ENCODE data around the gene NHP2. TPM values are rescaled to one million over a fixed set of nuclear protein-coding genes. Genes with fewer than 3 reads are reported as not detected.

NHP2 gene
- polyA plus RNA-seq, 1 donor from 2014 or later: 227 TPM

DNA sequence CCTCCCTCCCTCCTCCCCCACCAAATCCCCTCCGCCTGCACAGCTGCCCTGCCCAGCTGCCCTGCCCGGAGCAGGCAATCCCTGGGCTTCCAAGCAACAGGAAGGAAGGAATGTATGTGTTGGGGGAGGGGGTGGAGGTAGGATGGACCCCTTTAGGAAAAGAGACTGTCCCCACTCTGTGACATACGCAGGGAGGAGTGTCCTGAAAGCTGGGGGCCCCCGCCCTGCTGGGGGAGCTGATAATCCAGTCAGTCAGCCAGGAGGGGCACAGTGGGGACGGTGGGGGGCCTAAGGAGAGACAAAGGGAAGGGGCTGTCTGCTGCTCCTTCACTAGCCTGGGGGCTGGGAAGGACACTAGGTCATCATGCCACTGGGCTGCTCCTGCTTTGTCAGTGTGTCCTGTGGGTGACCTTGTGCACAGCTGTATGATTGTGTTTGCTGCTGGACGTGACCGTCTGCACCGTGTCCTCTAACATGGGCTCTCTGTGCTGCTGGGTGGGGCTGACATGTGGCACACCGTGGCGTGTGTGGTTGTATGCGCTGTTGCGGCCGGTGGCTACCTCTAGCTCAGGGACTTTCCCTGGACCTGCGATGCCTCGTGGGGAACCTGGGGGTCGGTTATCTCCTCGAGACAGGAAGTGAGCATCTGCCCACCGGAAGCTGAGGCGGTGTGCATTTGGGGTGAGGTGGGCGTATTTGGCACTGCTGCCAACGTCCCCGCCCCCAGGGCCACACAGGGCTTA, 37.4 kb downstream of the NHP2 start:
- Mint-ChIP-seq H3K27me3 (peaks cover 4% of the 10 kb centered on the region), H3K4me3 (peak overlapping the region; percentile 80 to 96 (median 92)), H3K36me3 (peaks cover 2% of the 10 kb centered on the region), H3K9me3 (no peaks in the 10 kb centered on the region), H3K27ac (peak overlapping the region; percentile 90 to 99 (median 97)), H3K4me1 (peaks cover 30 to 36% (median 31%) of the 10 kb centered on the region in 3 donors)

GRCh38 chr5:178115814-178116142, 37.9 kb downstream of the NHP2 start:
- Mint-ChIP-seq H3K4me1 (peaks cover 25 to 33% (median 32%) of the 10 kb centered on the region in 3 donors), H3K27ac (peak overlapping the region; percentile 90 to 99 (median 97)), H3K36me3 (peaks cover 1% of the 10 kb centered on the region), H3K4me3 (peak overlapping the region; percentile 80 to 98 (median 93)), H3K9me3 (no peaks in the 10 kb centered on the region), H3K27me3 (peaks cover 3% of the 10 kb centered on the region)

DNA sequence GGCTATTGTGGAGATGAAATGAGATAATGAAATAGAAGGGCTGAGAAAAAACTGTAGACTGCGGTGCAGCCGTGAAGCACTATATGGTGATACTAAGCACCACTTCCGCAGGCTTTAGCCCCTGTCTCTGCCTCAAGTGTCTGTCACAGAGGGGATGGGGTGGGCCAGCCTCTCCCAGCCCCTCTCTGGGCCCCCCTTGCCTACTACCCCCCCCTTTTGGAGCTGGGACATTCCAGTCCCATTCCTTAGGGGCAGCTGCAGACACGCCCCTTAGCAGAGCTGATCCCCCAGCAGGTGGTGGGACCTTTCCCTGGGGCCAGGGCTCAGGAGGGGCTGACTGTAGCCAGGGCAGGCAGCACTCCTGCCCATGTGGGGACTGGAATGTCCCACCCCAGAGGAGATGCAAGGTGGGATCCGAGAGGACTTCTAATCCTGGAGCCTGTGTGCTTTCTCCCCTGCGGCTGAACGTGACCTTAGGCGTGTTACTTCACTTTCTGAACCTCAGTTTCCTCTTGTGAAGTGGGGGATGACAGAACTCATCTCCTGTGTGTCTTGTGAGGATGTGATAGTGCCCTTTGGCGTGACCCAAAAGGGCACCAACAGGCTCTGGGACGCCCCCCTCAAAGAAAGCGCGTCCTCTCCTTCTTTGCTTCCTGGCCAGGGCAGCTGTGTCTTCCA, 38.4 kb downstream of the NHP2 start:
- Mint-ChIP-seq H3K27ac (peak overlapping the region; percentile 90 to 99 (median 97)), H3K4me3 (peak overlapping the region; percentile 80 to 98 (median 93)), H3K36me3 (no peaks in the 10 kb centered on the region), H3K27me3 (peaks cover 2% of the 10 kb centered on the region), H3K9me3 (no peaks in the 10 kb centered on the region), H3K4me1 (peaks cover 23 to 36% (median 32%) of the 10 kb centered on the region in 3 donors)

GRCh38 chr5:178114325-178115135, 39.2 kb downstream of the NHP2 start:
- Mint-ChIP-seq H3K27ac (peak overlapping the region; percentile 90 to 99 (median 97)), H3K9me3 (no peaks in the 10 kb centered on the region), H3K36me3 (no peaks in the 10 kb centered on the region), H3K4me3 (peak overlapping the region; percentile 80 to 98 (median 93)), H3K4me1 (peaks cover 23 to 37% (median 30%) of the 10 kb centered on the region in 3 donors), H3K27me3 (peaks cover 2% of the 10 kb centered on the region)

DNA sequence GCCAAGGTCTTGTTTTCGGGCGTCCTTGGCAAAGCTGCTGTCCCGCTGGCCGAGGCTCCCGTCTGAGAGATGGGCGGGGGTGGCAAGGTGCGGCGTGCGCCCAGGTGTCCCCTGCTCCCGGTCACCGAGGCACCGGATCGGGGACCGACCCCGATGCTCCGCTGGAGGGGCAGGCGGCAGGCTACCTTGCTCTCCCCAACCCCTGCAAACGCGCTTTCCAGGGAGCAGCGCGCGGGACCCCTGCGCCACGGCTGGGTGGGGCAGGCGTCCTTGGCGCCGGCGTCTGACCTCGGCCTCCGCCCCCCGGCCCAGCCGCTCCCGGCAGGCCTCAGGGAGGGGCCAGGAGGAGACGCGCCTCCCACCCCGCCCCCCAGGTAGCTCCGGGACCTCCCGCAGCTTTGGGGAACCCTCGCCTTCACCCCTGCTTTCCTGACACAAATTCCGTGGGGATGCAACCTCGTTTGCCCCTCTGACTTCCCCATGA, 39.8 kb downstream of the NHP2 start:
- Mint-ChIP-seq H3K4me3 (peak overlapping the region; percentile 80 to 98 (median 93)), H3K9me3 (no peaks in the 10 kb centered on the region), H3K4me1 (peaks cover 23 to 36% (median 27%) of the 10 kb centered on the region in 3 donors), H3K27me3 (peaks cover 1% of the 10 kb centered on the region), H3K27ac (peak overlapping the region; percentile 90 to 99 (median 97)), H3K36me3 (no peaks in the 10 kb centered on the region)

DNA sequence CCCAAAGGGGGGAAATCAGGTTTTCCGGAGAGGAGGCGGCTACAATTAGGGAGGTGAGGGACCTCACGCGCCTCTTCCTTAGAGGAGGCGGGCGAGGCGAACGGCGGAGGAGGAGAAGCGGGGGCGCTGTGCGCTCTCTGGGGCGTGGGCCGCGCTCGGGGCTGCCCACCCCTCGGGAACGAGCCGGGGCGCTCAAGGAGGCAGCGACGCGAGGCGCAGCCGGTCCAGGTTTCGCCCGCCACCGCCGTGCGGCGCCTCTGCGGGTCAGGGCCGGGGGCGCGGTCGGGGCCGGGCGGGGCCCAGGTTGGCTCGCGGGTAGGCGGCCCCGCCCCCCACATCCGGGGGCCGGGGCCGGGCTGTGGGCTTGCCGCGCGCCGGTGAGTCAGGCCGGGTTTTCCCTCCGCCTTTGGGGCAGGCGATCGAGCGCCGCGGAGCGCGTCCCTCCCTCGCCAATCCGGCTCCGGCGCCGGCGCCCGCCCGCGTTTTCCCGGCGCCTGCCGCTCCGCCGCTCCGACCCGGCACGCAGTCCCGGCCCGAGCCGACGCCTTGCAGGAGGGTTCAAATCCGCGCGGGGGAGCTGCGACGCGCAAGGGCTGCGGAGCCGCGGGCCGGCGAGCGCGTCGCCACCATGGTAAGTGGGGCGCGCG, 40.4 kb downstream of the NHP2 start, which contains the start of gene N4BP3:
Gene N4BP3 (plus strand): TSS at position 392 of the 647 bp plus-strand sequence. CDS start 6,052 bp downstream, outside the sequence.
- Mint-ChIP-seq H3K36me3 (no peaks in the 10 kb centered on the region), H3K27me3 (no peaks in the 10 kb centered on the region), H3K27ac (peak within 1 kb of the TSS; percentile 90 to 99 (median 97)), H3K4me1 (peaks cover 23 to 39% (median 33%) of the 10 kb centered on the region in 3 donors), H3K9me3 (no peaks in the 10 kb centered on the region), H3K4me3 (peak within 1 kb of the TSS; percentile 90 to 98 (median 94))

DNA sequence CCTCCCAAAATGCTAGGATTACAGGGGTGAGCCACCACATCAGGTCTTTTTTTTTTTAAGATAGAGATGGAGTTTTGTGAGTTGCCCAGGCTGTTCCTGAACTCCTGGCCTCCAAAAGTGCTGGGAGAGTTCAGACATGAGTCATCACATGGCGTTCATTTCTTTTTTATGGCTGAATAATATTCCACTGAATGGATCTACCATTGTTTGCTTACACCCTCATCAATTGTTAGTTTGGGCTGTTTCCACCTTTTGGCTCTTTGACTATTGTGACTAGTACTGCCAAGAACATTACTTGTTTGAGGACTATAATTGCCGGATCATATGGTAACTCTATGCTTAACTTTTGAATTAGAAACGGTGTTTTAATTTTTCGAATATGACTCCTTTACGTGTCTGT, 41.1 kb downstream of the NHP2 start:
- Mint-ChIP-seq H3K9me3 (no peaks in the 10 kb centered on the region), H3K36me3 (no peaks in the 10 kb centered on the region), H3K4me1 (peaks cover 23 to 41% (median 35%) of the 10 kb centered on the region in 3 donors), H3K27me3 (no peaks in the 10 kb centered on the region), H3K4me3 (peak overlapping the region; percentile 85 to 95 (median 92)), H3K27ac (peak overlapping the region; percentile 87 to 91 (median 90))

DNA sequence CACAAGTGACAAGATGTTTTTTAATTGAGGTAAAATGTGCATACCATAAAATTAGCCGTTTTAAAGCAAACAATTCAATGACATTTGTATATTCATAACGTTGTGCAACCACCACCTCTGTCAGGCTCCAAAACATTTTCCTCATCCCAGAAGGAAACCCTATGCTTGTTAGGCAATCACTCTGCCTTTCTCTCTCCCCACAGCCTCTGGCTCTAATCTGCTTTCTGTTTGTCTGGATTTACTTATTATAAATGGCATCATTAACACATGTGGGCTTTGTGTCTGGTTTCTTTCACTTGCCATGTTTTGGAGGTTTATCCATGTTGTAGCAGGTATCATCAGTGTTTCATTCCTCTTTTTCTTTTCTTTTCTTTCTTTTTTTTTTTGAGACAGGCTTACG, 41.8 kb downstream of the NHP2 start:
- Mint-ChIP-seq H3K4me1 (peaks cover 23 to 41% (median 33%) of the 10 kb centered on the region in 3 donors), H3K27ac (peak overlapping the region in 1 of 3 donors; percentile 87), H3K4me3 (peak overlapping the region in 2 of 4 donors; percentile 68 to 92), H3K27me3 (no peaks in the 10 kb centered on the region), H3K36me3 (no peaks in the 10 kb centered on the region), H3K9me3 (no peaks in the 10 kb centered on the region)

GRCh38 chr5:178110511-178110910, 43.2 kb downstream of the NHP2 start:
- H3K27ac Mint-ChIP-seq: peak overlapping the region in 1 of 3 donors; percentile 74
- peak overlapping the region in 2 of 4 donors; percentile 31 to 69 for H3K4me3 Mint-ChIP-seq
- H3K4me1 Mint-ChIP-seq: peaks cover 16 to 40% (median 28%) of the 10 kb centered on the region in 3 donors
- no peaks in the 10 kb centered on the region for H3K36me3 Mint-ChIP-seq
- no peaks in the 10 kb centered on the region for H3K9me3 Mint-ChIP-seq
- no peaks in the 10 kb centered on the region for H3K27me3 Mint-ChIP-seq

GRCh38 chr5:178108966-178109365, 44.7 kb downstream of the NHP2 start:
- Mint-ChIP-seq H3K36me3 (no peaks in the 10 kb centered on the region), H3K4me3 (peak overlapping the region in 2 of 4 donors; percentile 33 to 56), H3K4me1 (peaks cover 10 to 34% (median 25%) of the 10 kb centered on the region in 3 donors), H3K27ac (peak overlapping the region in 2 of 3 donors; percentile 27 to 58), H3K27me3 (no peaks in the 10 kb centered on the region), H3K9me3 (no peaks in the 10 kb centered on the region)

- Mint-ChIP-seq H3K27ac (peak overlapping the region in 2 of 3 donors; percentile 27 to 58), H3K27me3 (no peaks in the 10 kb centered on the region), H3K4me1 (peaks cover 14 to 34% (median 26%) of the 10 kb centered on the region in 3 donors), H3K36me3 (no peaks in the 10 kb centered on the region), H3K9me3 (no peaks in the 10 kb centered on the region), H3K4me3 (peak overlapping the region in 2 of 4 donors; percentile 54 to 82)
These were observed 45.2 kb downstream of the NHP2 start for GRCh38 chr5:178108446-178108845.

DNA sequence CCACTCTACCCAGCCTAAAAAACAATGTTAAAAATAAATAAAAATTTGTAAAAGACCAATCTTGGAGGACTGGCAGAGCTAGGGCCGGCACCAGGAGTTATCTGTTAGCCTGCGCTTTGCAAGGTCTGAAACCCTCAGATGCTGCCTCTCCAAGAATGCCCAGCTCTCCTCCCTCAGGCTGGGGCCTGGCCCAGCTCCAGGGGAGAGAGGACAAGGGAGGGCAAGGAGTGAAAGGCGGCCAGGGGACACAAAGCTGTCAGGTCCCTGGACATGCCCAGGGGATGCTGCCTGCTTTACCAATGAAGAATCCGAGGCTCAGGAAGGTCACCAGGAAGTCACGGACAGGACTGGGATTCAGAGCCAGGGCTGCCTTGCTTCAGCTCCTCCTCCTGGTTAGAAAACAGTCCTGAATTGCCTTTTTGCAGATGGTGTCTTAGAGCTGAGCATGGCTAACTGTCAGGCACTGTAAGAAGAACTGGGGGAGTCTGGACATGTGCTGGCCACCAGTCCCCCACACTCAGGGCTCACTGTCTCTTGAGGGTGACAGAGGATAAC, 45.9 kb downstream of the NHP2 start:
- H3K36me3 Mint-ChIP-seq: no peaks in the 10 kb centered on the region
- no peaks in the 10 kb centered on the region for H3K9me3 Mint-ChIP-seq
- H3K4me1 Mint-ChIP-seq: peaks cover 13 to 34% (median 24%) of the 10 kb centered on the region in 3 donors
- H3K27me3 Mint-ChIP-seq: no peaks in the 10 kb centered on the region
- H3K27ac Mint-ChIP-seq: peak overlapping the region in 1 of 3 donors; percentile 27
- H3K4me3 Mint-ChIP-seq: no peak overlapping the region

DNA sequence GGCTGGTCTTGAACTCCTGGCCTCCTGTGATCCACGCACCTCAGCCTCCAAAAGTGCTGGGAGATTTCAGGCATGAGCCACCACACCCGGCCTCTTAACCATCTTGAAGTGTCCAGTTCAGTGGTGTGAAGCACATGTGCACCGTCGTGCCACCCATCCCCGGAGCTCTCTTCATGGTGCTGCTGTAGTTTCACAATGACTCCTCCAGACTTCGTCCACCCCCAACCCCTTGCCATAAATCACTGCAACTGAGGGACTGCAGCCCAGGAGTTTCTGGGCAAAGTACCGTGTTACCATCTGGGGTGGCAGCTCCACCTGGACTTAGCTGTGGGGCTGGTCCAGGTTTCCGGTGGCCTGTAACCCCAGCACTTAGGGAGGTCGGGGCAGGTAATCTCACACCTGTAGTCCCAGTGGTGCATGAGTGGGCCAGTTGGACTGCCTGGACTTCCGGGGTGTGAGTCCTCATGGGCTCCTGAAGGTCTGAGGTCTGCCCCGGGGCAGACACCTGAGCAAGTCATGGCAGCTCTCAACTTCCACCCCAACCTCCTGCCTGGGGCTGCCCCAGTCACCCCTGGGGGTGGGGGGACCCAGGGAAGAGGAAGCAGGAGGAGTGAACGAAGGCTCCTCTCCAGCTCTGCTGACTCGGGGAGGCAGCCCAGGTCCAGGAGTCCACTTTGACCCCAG, 47.0 kb downstream of the NHP2 start:
- Mint-ChIP-seq H3K27ac (peak overlapping the region in 2 of 3 donors; percentile 23 to 67), H3K27me3 (no peaks in the 10 kb centered on the region), H3K4me1 (peaks cover 4 to 29% (median 18%) of the 10 kb centered on the region in 3 donors), H3K36me3 (no peaks in the 10 kb centered on the region), H3K9me3 (no peaks in the 10 kb centered on the region), H3K4me3 (no peak overlapping the region)

All from IgD-negative memory B cell (primary cell).